Activated T-cell treated with anti-CD3 and anti-CD28 coated beads, Interleukin-2, amount 50 U/mL, for 1 hour (primary cell): ENCODE results near the gene SMU1.
"Not testable (repeated sequence)": the region's sequence is repeated elsewhere in the genome, so short reads cannot be mapped to it uniquely, and the experiment has no call there.

Source experiments
- DNase-seq: peaks from one replicate; pipeline ENCODE4 v3.0.0-alpha.2; 2020

SMU1 gene

GRCh38 chr9:33011831-33012230 lies 64.6 kb downstream of the SMU1 start:
- no peak for DNase-seq

- no peak for DNase-seq
Observed at GRCh38 chr9:33007755-33008154, 68.7 kb downstream of the SMU1 start.

DNA sequence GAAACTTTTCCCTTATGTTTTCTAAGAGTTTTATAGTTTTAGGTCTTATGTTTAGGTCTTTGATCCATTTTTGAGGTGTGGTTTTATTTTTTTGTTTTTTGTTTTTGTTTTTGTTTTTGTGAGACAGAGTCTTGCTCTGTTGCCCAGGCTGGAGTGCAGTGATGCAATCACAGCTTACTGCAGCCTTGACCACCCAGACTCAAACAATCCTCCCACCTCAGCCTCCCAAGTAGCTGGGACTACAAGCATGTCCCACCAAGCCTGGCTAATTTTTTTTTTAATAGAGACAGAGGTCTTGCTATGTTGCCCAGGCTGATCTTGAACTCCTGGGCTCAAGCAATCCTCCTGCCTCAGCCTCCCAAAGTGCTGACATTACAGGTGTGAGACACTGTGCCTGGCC lies 71.1 kb downstream of the SMU1 start:
- not testable (repeated sequence) for DNase-seq

DNA sequence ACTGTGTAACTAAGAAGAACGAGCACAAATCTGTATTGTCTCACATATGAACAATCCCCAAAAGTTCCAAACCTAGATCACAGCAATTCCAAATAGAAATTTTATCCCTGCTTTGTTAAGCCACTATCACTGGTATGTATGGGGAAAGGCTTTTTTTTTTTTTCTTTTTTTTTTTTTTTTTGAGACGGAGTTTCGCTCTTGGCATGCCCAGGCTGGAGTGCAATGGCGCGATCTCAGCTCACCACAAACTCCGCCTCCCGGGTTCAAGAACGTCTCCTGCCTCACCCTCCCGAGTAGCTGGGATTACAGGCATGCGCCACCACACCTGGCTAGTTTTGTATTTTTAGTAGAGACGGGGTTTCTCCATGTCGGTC lies 75.8 kb downstream of the SMU1 start:
- DNase-seq, result not testable (repeated sequence)

DNA sequence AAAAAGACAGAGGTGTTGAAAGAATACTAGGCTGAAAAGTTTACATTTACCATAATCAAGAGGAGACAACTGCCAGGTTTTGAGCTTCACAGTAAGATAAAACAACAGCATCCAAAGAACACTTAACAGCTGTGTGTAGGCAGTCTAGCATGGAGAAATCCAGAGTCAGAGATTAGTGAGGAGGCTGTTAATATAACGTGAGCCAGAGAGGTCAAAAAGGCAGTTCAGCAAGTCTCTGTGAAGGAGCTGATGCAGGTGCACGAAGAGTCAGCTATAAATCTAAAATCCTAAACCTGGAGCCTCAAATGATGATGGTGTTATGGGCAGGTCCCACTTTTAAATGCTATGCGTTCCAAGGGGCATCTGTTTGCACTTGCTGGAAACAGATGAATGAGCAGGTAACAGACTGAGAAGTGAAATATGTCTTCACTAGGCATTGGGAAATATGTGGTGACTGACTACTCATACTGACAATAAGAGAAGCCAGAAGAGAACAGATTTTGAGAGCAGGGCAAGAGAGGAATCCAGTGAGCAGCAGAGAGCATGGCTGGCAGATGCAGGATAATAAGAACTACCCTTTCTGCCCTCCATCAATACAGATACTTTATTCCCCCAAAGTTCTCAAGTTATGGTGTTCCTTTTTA lies 83.8 kb downstream of the SMU1 start:
- no peak for DNase-seq

DNA sequence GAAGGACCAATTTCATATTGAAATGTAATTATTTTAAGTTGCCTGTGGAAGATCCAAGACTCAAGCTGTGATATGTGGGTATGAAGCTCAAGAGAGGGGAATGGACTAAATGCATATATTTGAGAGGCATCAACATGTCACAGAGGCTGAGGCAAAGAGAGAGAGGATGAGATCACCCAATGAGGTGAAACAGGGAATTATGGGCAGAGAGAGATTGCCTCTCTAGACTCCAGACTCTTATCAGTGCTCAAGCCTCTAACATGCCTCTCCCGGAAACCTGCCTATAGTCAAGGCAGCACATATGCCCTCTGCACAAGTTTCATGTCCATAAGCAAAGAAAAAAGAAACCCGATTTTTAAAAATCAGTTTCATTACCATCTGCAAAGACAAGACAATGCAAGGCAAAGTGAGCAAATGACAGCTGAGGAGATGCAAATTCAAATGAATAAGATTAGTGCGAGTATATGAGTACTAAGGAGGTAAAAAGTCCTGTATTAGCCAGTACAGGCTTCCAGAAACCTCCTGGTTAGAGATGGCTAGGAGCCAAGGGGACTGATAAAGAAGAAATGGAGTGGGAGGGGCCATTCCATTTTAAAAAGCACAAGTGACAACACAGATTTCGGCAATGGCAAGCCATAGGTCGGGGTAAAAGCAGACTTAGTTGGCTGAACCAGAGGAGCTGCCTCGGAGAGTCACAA lies 84.4 kb downstream of the SMU1 start:
- no peak for DNase-seq
